ENCODE measurements around the gene MLH3.

- no peak for TF ChIP-seq POLR2AphosphoS5 (IDR thresholded peaks at IDR 0.05)
- TF ChIP-seq, protein P1, sequence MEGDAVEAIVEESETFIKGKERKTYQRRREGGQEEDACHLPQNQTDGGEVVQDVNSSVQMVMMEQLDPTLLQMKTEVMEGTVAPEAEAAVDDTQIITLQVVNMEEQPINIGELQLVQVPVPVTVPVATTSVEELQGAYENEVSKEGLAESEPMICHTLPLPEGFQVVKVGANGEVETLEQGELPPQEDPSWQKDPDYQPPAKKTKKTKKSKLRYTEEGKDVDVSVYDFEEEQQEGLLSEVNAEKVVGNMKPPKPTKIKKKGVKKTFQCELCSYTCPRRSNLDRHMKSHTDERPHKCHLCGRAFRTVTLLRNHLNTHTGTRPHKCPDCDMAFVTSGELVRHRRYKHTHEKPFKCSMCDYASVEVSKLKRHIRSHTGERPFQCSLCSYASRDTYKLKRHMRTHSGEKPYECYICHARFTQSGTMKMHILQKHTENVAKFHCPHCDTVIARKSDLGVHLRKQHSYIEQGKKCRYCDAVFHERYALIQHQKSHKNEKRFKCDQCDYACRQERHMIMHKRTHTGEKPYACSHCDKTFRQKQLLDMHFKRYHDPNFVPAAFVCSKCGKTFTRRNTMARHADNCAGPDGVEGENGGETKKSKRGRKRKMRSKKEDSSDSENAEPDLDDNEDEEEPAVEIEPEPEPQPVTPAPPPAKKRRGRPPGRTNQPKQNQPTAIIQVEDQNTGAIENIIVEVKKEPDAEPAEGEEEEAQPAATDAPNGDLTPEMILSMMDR (IDR thresholded peaks at IDR 0.05), result no peak
- no peak for TF ChIP-seq POLR2A (IDR thresholded peaks at IDR 0.05)
These were observed 4.4 kb downstream of the MLH3 start for GRCh38 chr14:75046899-75047298.
